Measurements from ENCODE around the gene CYB561A3.

CYB561A3 gene

GRCh38 chr11:61369372-61370348 lies 8.0 kb upstream of the CYB561A3 start:
- no peak for DNase-seq (ENCODE audit: low spot score)

- no peak for DNase-seq (ENCODE audit: low spot score)
Measured at GRCh38 chr11:61368646-61369045, 7.0 kb upstream of the CYB561A3 start.

- no peak for DNase-seq (ENCODE audit: low spot score)
Measured at GRCh38 chr11:61367406-61367805, 5.7 kb upstream of the CYB561A3 start.

GRCh38 chr11:61364012-61364675 lies 2.5 kb upstream of the CYB561A3 start:
- DNase-seq (ENCODE audit: low spot score) = no peak

- DNase-seq (ENCODE audit: low spot score) = peak; percentile 23
Measured at GRCh38 chr11:61362542-61362875, 827 bp upstream of the CYB561A3 start.

GRCh38 chr11:61361237-61361740 lies 393 bp downstream of the CYB561A3 start:
- DNase-seq (ENCODE audit: low spot score) = no peak

GRCh38 chr11:61359516-61359915 lies 2.2 kb downstream of the CYB561A3 start:
- no peak for DNase-seq (ENCODE audit: low spot score)

GRCh38 chr11:61358566-61358965 lies 3.1 kb downstream of the CYB561A3 start:
- no peak for DNase-seq (ENCODE audit: low spot score)

- DNase-seq (ENCODE audit: low spot score) = no peak
Measured at GRCh38 chr11:61357894-61358239, 3.8 kb downstream of the CYB561A3 start.

- DNase-seq (ENCODE audit: low spot score) = no peak
Measured at GRCh38 chr11:61357233-61357893, 4.3 kb downstream of the CYB561A3 start.

GRCh38 chr11:61356706-61357105 lies 5.0 kb downstream of the CYB561A3 start:
- no peak for DNase-seq (ENCODE audit: low spot score)

GRCh38 chr11:61354208-61354607 lies 7.5 kb downstream of the CYB561A3 start:
- no peak for DNase-seq (ENCODE audit: low spot score)

- no peak for DNase-seq (ENCODE audit: low spot score)
Measured at GRCh38 chr11:61353131-61354067, 8.3 kb downstream of the CYB561A3 start.

- DNase-seq (ENCODE audit: low spot score) = no peak
Measured at GRCh38 chr11:61352038-61352437, 9.6 kb downstream of the CYB561A3 start.

GRCh38 chr11:61350803-61351202 lies 10.9 kb downstream of the CYB561A3 start:
- DNase-seq (ENCODE audit: low spot score) = no peak

GRCh38 chr11:61350336-61350735 lies 11.3 kb downstream of the CYB561A3 start:
- no peak for DNase-seq (ENCODE audit: low spot score)

- DNase-seq (ENCODE audit: low spot score) = no peak
Measured at GRCh38 chr11:61349916-61350315, 11.8 kb downstream of the CYB561A3 start.

GRCh38 chr11:61349189-61349751 lies 12.4 kb downstream of the CYB561A3 start:
- DNase-seq (ENCODE audit: low spot score) = no peak

- no peak for DNase-seq (ENCODE audit: low spot score)
Measured at GRCh38 chr11:61347916-61348461, 13.7 kb downstream of the CYB561A3 start.

- DNase-seq (ENCODE audit: low spot score) = no peak
Measured at GRCh38 chr11:61345954-61346843, 15.5 kb downstream of the CYB561A3 start.

Measured in LoVo (cell line).